Body of pancreas (tissue), 4 donors: Measurements from ENCODE around the gene PLEK. TPM values are rescaled to one million over a fixed set of nuclear protein-coding genes. Genes with fewer than 3 reads are reported as not detected.

Experiments
- ATAC-seq: fragments of 150-250 bp; one replicate; pipeline ENCODE4 v1.9.1; 2016
- DNase-seq, 4 donors: peaks; one replicate each; pipeline ENCODE4 v3.0.0-alpha.2; 2019
- H3K27ac ChIP-seq, 4 donors: fragments of 200-600 bp; sonication (generic); 1 replicate in 3 of 4; 2 replicates in 1 of 4; pipeline versions ENCODE4 v1.5.1 to v1.6.1; 2016 to 2019; ENCODE audit warnings: mild to moderate bottlenecking in 1 of 4, mixed read lengths in 1 of 4, moderate library complexity in 1 of 4
- H3K27me3 ChIP-seq, 2 donors: fragments of 200-600 bp; sonication (generic); one replicate each; pipeline ENCODE4 v1.6.0; 2016; ENCODE audit warnings: mild to moderate bottlenecking in 1 of 2
- H3K36me3 ChIP-seq, 2 donors: fragments of 200-600 bp; sonication (generic); replicated peaks in 1 of 2; 2 replicates each; pipeline ENCODE4 v1.5.1; 2016; ENCODE audit warnings: low read depth in 2 of 2; ENCODE audit not compliant: insufficient read depth in 1 of 2
- H3K4me1 ChIP-seq: fragments of 200-600 bp; sonication (generic); one replicate; pipeline ENCODE4 v1.6.0; 2016
- H3K4me3 ChIP-seq, 2 donors: fragments of 200-600 bp; sonication (generic); 1 replicate in 1 of 2; 2 replicates in 1 of 2; pipeline ENCODE4 v1.5.1; 2016 to 2019
- H3K9me3 ChIP-seq, 3 donors: fragments of 200-600 bp; sonication (generic); 1 replicate in 2 of 3; 2 replicates in 1 of 3; pipeline ENCODE4 v1.5.1; 2016
- POLR2A ChIP-seq, 3 donors: fragments of 450-650 bp; IDR thresholded peaks; one replicate each; pipeline ENCODE4 v1.6.1; 2016; ENCODE audit warnings: antibody characterized with exemption in 3 of 3, mild to moderate bottlenecking in 2 of 3
- WGBS, 2 donors: methylation state at CpG; one replicate each; pipeline ENCODE4 v1.1.5; 2017; 5-methylcytosine and 5-hydroxymethylcytosine counted together
- intact Hi-C: fragments of 100-400 bp; cut with DNase I; formaldehyde crosslinking; loops from one replicate; pipeline ENCODE4 v1.15.1; 2023
- total RNA-seq, 2 donors: library from RNA; depleted of rRNA; stranded (reverse); fragments of >200 nt; gene quantifications; one replicate each; pipeline ENCODE4 v1.1.0, GENCODE V29; 2016
- TF ChIP-seq, protein P1 (sequence below), 7 experiments: fragments of 450-650 bp in 4 of 7; fragments of 200-600 bp in 3 of 7; sonication (generic) in 3 of 7; IDR thresholded peaks; one replicate each; pipeline ENCODE4 v1.5.1; 2016 to 2019; ENCODE audit warnings: antibody characterized with exemption in 7 of 7

Gene PLEK
- total RNA-seq, 2 donors from 2014 or later, result 1.8 to 3.0 TPM

DNA sequence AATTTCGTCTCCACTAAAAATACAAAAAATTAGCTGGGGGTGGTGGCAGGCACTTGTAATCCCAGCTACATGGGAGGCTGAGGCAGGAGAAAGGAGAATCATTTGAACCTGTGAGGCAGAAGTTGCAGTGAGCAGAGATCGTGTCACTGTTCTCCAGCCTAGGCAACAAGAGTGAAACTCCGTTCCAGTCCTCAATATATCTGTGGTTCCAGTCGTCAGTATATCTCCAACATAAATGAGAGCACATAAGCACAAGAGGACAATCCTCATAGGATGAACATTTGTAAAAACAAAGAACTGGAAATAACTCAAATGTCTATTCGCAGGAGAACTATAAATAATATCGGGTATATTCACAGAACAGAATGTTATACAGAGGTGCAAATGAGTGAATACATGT, 13.1 kb upstream of the PLEK start:
- ATAC-seq, result no peak
- TF ChIP-seq, protein P1, sequence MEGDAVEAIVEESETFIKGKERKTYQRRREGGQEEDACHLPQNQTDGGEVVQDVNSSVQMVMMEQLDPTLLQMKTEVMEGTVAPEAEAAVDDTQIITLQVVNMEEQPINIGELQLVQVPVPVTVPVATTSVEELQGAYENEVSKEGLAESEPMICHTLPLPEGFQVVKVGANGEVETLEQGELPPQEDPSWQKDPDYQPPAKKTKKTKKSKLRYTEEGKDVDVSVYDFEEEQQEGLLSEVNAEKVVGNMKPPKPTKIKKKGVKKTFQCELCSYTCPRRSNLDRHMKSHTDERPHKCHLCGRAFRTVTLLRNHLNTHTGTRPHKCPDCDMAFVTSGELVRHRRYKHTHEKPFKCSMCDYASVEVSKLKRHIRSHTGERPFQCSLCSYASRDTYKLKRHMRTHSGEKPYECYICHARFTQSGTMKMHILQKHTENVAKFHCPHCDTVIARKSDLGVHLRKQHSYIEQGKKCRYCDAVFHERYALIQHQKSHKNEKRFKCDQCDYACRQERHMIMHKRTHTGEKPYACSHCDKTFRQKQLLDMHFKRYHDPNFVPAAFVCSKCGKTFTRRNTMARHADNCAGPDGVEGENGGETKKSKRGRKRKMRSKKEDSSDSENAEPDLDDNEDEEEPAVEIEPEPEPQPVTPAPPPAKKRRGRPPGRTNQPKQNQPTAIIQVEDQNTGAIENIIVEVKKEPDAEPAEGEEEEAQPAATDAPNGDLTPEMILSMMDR (IDR thresholded peaks at IDR 0.05), result no peak
- TF ChIP-seq POLR2A (IDR thresholded peaks at IDR 0.05), result no peak
- no peaks in the 10 kb centered on the region for H3K4me1 ChIP-seq
- H3K27ac ChIP-seq, result no peak overlapping the region
- intact Hi-C loops, result no loop called here
- DNase-seq, result no peak
- no peak overlapping the region for H3K4me3 ChIP-seq
- H3K27me3 ChIP-seq, result no peaks in the 10 kb centered on the region
- H3K36me3 ChIP-seq, result no peaks in the 10 kb centered on the region
- H3K9me3 ChIP-seq, result no peaks in the 10 kb centered on the region
- WGBS, 2 donors, result 77 to 83% methylated on average over 6 of the region's 6 CpGs

DNA sequence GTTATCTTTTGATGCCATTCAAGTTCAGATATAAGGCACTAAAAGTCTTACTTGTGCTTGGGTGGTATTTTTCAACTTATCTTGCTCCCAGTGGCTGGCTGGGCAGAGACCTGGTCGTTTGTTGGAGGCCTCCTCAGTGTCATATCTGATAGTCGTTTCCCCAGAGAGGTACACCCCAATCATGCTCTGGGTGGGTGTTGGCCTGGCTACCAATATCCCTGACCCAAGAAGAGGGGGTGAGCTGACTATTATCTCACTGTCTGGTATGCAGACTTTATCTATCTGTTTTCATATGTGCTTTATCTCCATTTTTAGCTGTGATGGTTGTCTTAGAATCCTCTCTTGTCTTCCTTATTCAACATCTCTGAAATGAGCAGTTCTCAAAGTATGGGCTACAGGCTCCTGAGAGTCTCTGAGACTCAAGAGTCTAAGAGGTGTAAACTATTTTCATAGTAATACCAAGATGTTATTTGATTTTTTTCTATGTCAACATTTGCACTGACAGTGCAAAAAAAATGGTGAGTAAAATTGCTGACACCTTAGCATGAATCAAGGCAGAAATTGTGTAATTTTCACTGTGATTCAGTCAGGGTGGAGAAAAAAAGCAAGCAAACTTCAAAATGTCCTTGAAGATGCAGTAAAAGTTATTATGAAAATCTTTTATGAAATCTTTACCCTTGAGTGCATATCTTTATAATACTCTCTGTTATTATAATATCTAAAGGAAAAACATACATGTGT, 12.3 kb upstream of the PLEK start:
- intact Hi-C loops, result no loop called here

DNA sequence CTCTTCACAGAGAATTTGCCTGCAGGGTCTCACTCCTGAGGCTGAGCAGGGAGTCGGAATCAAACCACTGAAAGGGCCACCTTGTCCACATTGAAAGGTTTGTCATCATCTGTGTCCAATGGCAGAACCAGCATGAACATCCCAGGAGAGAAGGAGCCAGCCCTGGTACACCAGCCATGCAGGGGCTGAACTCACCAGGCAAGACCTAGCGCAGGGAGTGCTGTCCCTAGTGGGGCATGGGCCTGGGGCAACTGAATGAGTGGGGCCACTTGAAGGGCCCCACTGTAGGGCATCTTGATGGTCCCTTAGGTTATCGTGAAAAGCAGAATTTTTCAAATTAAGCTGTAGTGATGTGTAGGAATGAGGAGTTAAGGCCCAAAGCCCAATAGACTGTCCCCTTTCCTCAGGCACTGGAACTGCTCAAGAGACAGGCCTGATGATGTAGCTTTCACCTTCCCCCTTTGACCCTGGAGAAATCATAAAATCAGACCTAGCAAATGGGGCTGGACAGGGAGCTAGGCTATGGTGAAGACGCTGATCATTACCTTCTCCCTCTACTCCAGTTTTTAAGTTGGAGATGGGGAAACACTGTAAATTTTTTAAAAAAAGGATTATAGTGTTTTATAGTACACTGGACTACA, 8.4 kb upstream of the PLEK start:
- no peak overlapping the region for H3K27ac ChIP-seq
- H3K27me3 ChIP-seq, result no peaks in the 10 kb centered on the region
- H3K4me1 ChIP-seq, result no peaks in the 10 kb centered on the region
- H3K36me3 ChIP-seq, result no peaks in the 10 kb centered on the region
- no peak for ATAC-seq
- DNase-seq, result no peak
- TF ChIP-seq, protein P1 (IDR thresholded peaks at IDR 0.05), result no peak
- no peak for TF ChIP-seq POLR2A (IDR thresholded peaks at IDR 0.05)
- WGBS, 2 donors, result 89 to 92% methylated on average over 4 of the region's 4 CpGs
- no peak overlapping the region for H3K4me3 ChIP-seq
- intact Hi-C loops, result no loop called here
- H3K9me3 ChIP-seq, result no peaks in the 10 kb centered on the region

More for the DNA sequence above, 12.3 kb upstream of the PLEK start:
- H3K36me3 ChIP-seq, result no peaks in the 10 kb centered on the region
- 10 to 26% methylated on average over 2 of the region's 2 CpGs for whole genome bisulfite sequencing, 2 donors
- DNase-seq (no peak), ATAC-seq (no peak)
- no peaks in the 10 kb centered on the region for H3K27me3 ChIP-seq
- H3K27ac ChIP-seq, result no peak overlapping the region
- H3K9me3 ChIP-seq, result no peaks in the 10 kb centered on the region
- TF ChIP-seq POLR2A (IDR thresholded peaks at IDR 0.05), result no peak
- TF ChIP-seq, protein P1 (IDR thresholded peaks at IDR 0.05), result no peak
- H3K4me3 ChIP-seq, result no peak overlapping the region
- H3K4me1 ChIP-seq, result no peaks in the 10 kb centered on the region

DNA sequence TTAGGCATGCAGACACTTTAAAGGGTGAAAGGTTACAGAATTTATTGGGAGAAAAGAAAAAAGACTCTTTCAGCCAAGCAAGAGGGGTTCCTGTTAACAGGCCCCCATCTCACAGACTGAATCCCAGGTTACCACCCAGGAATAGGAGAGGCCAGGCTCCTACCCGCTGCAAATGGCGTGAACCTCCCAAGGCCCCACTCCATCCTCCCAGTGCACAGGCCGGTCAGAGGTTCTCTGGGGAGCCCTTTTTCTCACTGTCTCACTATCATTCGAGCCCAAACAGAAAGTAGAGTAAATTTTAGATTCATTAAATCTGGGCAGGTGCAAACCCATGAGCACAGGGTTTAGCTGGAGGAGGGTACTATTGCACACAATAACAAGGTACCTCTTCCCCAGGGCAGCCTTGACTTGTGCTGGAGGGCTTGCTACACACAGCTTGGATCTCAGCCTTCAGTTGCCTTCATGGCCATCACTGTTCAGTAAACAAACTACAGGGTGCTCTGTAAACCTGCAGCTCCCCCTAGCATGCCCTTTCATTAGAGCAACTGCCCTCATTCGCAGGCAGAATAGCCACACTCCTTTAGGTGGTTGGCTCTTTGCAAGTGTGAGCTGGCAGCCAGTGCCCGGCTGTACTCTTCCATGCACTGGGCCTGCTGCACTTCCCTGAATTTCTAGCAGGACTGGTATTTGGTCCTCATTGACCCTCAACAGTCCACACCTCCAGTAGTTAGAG, 7.3 kb upstream of the PLEK start:
- Histone ChIP-seq H3K27me3 (no peaks in the 10 kb centered on the region), H3K4me3 (no peak overlapping the region), H3K27ac (no peak overlapping the region), H3K4me1 (no peaks in the 10 kb centered on the region), H3K36me3 (no peaks in the 10 kb centered on the region), H3K9me3 (no peaks in the 10 kb centered on the region)
- ATAC-seq, result no peak
- intact Hi-C loops, result no loop called here
- TF ChIP-seq, protein P1 (IDR thresholded peaks at IDR 0.05), result peak in 4 of 7 experiments; percentile 26 to 47 (median 36)
- TF ChIP-seq POLR2A (IDR thresholded peaks at IDR 0.05), result no peak
- WGBS, 2 donors, result 59 to 71% methylated on average over 6 of the region's 6 CpGs
- peak; percentile 26 to 63 (median 54) for DNase-seq
